BLaER1 treated with 17β-estradiol and CSF1 and Interleukin-3, amounts not matched to agents 10 nM and 100 nM (cell line): Measurements from ENCODE around the gene CNIH1.

ENCODE experiments used
- H3K27ac ChIP-seq, 11 experiments: shearing (Covaris generic); formaldehyde crosslinking; 2 replicates each; pipeline ENCODE4 v1.8.1; 2022
- H3K27me3 ChIP-seq, 11 experiments: shearing (Covaris generic); formaldehyde crosslinking; 2 replicates each; pipeline ENCODE4 v1.8.1; 2022
- H3K36me3 ChIP-seq, 11 experiments: shearing (Covaris generic); formaldehyde crosslinking; 2 replicates each; pipeline ENCODE4 v1.8.1; 2022
- H3K4me1 ChIP-seq, 10 experiments: shearing (Covaris generic); formaldehyde crosslinking; 2 replicates each; pipeline ENCODE4 v1.8.1; 2022
- H3K4me2 ChIP-seq, 11 experiments: shearing (Covaris generic); formaldehyde crosslinking; 2 replicates each; pipeline ENCODE4 v1.8.1; 2022
- H3K4me3 ChIP-seq, 10 experiments: shearing (Covaris generic); formaldehyde crosslinking; 2 replicates each; pipeline ENCODE4 v1.8.1; 2022
- H3K9ac ChIP-seq, 11 experiments: shearing (Covaris generic); formaldehyde crosslinking; 2 replicates each; pipeline ENCODE4 v1.8.1; 2022
- H3K9me3 ChIP-seq, 11 experiments: shearing (Covaris generic); formaldehyde crosslinking; replicated peaks in 1 of 11; 2 replicates each; pipeline ENCODE4 v1.8.1; 2022
- H4K20me1 ChIP-seq, 11 experiments: shearing (Covaris generic); formaldehyde crosslinking; 2 replicates each; pipeline ENCODE4 v1.8.1; 2022
- Cebpa-rat ChIP-seq, 11 experiments: shearing (Covaris generic); IDR thresholded peaks; 2 replicates each; pipeline ENCODE4 v1.8.1; 2022

CNIH1 gene

GRCh38 chr14:54440873-54441868 lies at the start of gene CNIH1:
TSS of gene CNIH1 (minus strand) at chr14:54441374. CDS start at chr14:54441327, 47 bp downstream.
- Histone ChIP-seq H3K36me3 (peaks cover 0 to 36% (median 10%) of the 10 kb centered on the region in 11 experiments; a peak in 12 of 22 replicates), H3K27ac (peak within 1 kb of the TSS; percentile 89 to 99 (median 97)), H4K20me1 (peaks cover 17 to 48% (median 43%) of the 10 kb centered on the region in 11 experiments; a peak in 20 of 22 replicates), H3K9me3 (no peaks in the 10 kb centered on the region), H3K4me1 (peaks cover 19 to 51% (median 34%) of the 10 kb centered on the region in 10 experiments), H3K27me3 (no peaks in the 10 kb centered on the region), H3K9ac (peak within 1 kb of the TSS; percentile 93 to 99 (median 97)), H3K4me2 (peak within 1 kb of the TSS; percentile 81 to 94 (median 85)), H3K4me3 (peak within 1 kb of the TSS; percentile 78 to 95 (median 84))
- no peak for TF ChIP-seq Cebpa-rat (IDR thresholded peaks at IDR 0.05)

GRCh38 chr14:54490445-54491175 lies 49.4 kb upstream of the CNIH1 start:
- TF ChIP-seq Cebpa-rat (IDR thresholded peaks at IDR 0.05): no peak
- peaks cover 0 to 19% (median 10%) of the 10 kb centered on the region in 11 experiments; a peak in 16 of 22 replicates for H3K36me3 ChIP-seq
- peak overlapping the region in 2 of 11 experiments; percentile 90 to 97; a peak in 3 of 22 replicates for H3K27ac ChIP-seq
- H3K4me2 ChIP-seq: peak overlapping the region in 6 of 11 experiments; percentile 81 to 93 (median 86); a peak in 9 of 22 replicates
- no peak overlapping the region for H3K9ac ChIP-seq
- no peak overlapping the region for H3K4me3 ChIP-seq
- peaks cover 21 to 44% (median 29%) of the 10 kb centered on the region in 10 experiments for H3K4me1 ChIP-seq
- H4K20me1 ChIP-seq: peaks cover 0 to 26% (median 12%) of the 10 kb centered on the region in 11 experiments; a peak in 9 of 22 replicates
- peaks cover 0 to 13% (median 0%) of the 10 kb centered on the region in 11 experiments; a peak in 7 of 22 replicates for H3K9me3 ChIP-seq
- H3K27me3 ChIP-seq: no peaks in the 10 kb centered on the region

- peak overlapping the region; percentile 91 to 99 (median 97); a peak in 21 of 22 replicates for H3K9ac ChIP-seq
- H4K20me1 ChIP-seq: peaks cover 0 to 33% (median 20%) of the 10 kb centered on the region in 11 experiments; a peak in 12 of 22 replicates
- H3K27me3 ChIP-seq: no peaks in the 10 kb centered on the region
- H3K4me2 ChIP-seq: peak overlapping the region; percentile 78 to 93 (median 86)
- no peak for TF ChIP-seq Cebpa-rat (IDR thresholded peaks at IDR 0.05)
- peaks cover 0 to 16% (median 0%) of the 10 kb centered on the region in 11 experiments; a peak in 7 of 22 replicates for H3K9me3 ChIP-seq
- H3K36me3 ChIP-seq: peaks cover 0 to 23% (median 12%) of the 10 kb centered on the region in 11 experiments; a peak in 16 of 22 replicates
- peak overlapping the region in 10 of 11 experiments; percentile 66 to 99 (median 94); a peak in 18 of 22 replicates for H3K27ac ChIP-seq
- H3K4me3 ChIP-seq: peak overlapping the region; percentile 80 to 99 (median 92); a peak in 18 of 20 replicates
- peaks cover 21 to 50% (median 30%) of the 10 kb centered on the region in 10 experiments for H3K4me1 ChIP-seq
Measured at GRCh38 chr14:54489731-54490444, 48.7 kb upstream of the CNIH1 start.

DNA sequence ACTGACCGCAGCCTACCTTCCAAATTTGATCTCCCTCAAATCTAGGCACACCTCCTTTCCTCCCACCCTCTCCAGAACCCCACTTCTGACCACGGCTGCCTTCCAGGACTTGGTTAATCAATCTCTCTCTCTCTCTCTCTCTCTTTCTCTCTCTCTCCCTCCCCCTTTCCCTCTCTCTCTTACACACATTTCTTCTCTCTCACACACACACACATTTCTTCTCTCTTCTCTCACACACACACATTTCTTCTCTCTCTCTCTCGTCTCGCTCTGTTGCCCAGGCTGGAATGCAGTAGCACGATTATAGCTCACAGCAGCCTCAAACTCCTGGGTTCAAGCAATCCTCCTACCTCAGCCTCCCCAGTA lies 48.1 kb upstream of the CNIH1 start:
- Histone ChIP-seq H3K9me3 (peaks cover 0 to 16% (median 0%) of the 10 kb centered on the region in 11 experiments; a peak in 7 of 22 replicates), H3K4me2 (peak overlapping the region; percentile 78 to 93 (median 86)), H3K4me3 (peak overlapping the region; percentile 80 to 99 (median 92)), H3K36me3 (peaks cover 0 to 29% (median 12%) of the 10 kb centered on the region in 11 experiments; a peak in 16 of 22 replicates), H3K27ac (peak overlapping the region; percentile 66 to 99 (median 95); a peak in 21 of 22 replicates), H3K9ac (peak overlapping the region; percentile 91 to 99 (median 97)), H3K27me3 (no peaks in the 10 kb centered on the region), H4K20me1 (peaks cover 0 to 39% (median 26%) of the 10 kb centered on the region in 11 experiments; a peak in 12 of 22 replicates), H3K4me1 (peaks cover 24 to 56% (median 35%) of the 10 kb centered on the region in 10 experiments)
- TF ChIP-seq Cebpa-rat (IDR thresholded peaks at IDR 0.05): no peak

GRCh38 chr14:54488646-54489317 lies 47.6 kb upstream of the CNIH1 start, which contains the start of gene GMFB:
TSS of gene GMFB (minus strand) at chr14:54488980. CDS start at chr14:54488927, 53 bp downstream.
- H3K9me3 ChIP-seq: peaks cover 0 to 16% (median 0%) of the 10 kb centered on the region in 11 experiments; a peak in 7 of 22 replicates
- H3K4me2 ChIP-seq: peak within 1 kb of the TSS; percentile 85 to 95 (median 89)
- peak within 1 kb of the TSS; percentile 80 to 99 (median 92) for H3K4me3 ChIP-seq
- H3K4me1 ChIP-seq: peaks cover 25 to 61% (median 39%) of the 10 kb centered on the region in 10 experiments
- TF ChIP-seq Cebpa-rat (IDR thresholded peaks at IDR 0.05): no peak
- H4K20me1 ChIP-seq: peaks cover 0 to 44% (median 31%) of the 10 kb centered on the region in 11 experiments; a peak in 12 of 22 replicates
- peak within 1 kb of the TSS; percentile 90 to 99 (median 96) for H3K27ac ChIP-seq
- peak within 1 kb of the TSS; percentile 91 to 99 (median 97) for H3K9ac ChIP-seq
- H3K36me3 ChIP-seq: peaks cover 0 to 34% (median 14%) of the 10 kb centered on the region in 11 experiments; a peak in 16 of 22 replicates
- no peaks in the 10 kb centered on the region for H3K27me3 ChIP-seq

DNA sequence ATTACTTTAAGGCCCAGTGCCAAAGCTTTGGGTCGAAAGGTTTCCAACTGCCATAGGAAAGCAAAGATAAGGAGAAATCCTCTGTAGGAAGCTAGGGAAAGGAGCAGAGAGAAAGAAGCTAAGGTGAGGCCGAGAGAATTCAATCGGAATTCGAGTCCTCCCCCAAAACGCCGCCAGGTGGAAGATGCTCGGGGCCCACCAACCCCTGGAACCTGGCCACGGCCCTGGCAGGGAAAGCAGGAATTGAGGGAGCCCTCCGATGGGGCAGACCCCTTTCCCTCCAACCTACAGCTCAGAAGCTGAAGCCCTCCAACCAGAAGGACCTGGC lies 47.1 kb upstream of the CNIH1 start:
- peaks cover 0 to 49% (median 36%) of the 10 kb centered on the region in 11 experiments; a peak in 14 of 22 replicates for H4K20me1 ChIP-seq
- no peak for TF ChIP-seq Cebpa-rat (IDR thresholded peaks at IDR 0.05)
- peak overlapping the region; percentile 75 to 95 (median 85) for H3K4me2 ChIP-seq
- peak overlapping the region; percentile 91 to 99 (median 97) for H3K9ac ChIP-seq
- H3K4me1 ChIP-seq: peaks cover 28 to 66% (median 44%) of the 10 kb centered on the region in 10 experiments
- peak overlapping the region; percentile 80 to 99 (median 92) for H3K4me3 ChIP-seq
- peaks cover 0 to 16% (median 0%) of the 10 kb centered on the region in 11 experiments; a peak in 7 of 22 replicates for H3K9me3 ChIP-seq
- H3K27me3 ChIP-seq: no peaks in the 10 kb centered on the region
- H3K36me3 ChIP-seq: peaks cover 3 to 39% (median 15%) of the 10 kb centered on the region in 11 experiments
- peak overlapping the region; percentile 90 to 99 (median 96) for H3K27ac ChIP-seq

DNA sequence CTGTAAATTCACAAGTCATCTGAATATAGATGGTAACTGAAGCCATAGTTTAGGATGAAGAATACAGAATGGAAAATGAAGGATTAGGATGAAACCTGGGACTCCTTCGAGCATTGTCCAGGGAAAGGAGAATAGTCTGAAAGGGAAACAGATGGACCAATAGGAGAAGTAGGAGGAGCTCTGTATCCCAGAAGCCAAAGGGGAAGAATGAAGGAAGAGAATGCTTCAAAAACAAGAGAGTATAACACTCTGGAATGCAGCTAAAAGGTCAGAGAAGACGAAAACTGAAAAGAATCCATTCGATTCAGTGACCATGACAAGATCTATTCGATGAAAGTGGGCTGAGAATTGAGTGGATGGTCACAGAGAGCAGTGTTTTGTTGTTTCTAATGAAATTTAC lies 46.6 kb upstream of the CNIH1 start:
- peak overlapping the region; percentile 90 to 99 (median 96) for H3K27ac ChIP-seq

More for the DNA sequence above, 46.6 kb upstream of the CNIH1 start:
- Histone ChIP-seq H3K4me2 (peak overlapping the region; percentile 75 to 95 (median 85)), H3K9ac (peak overlapping the region; percentile 91 to 99 (median 97)), H3K36me3 (peaks cover 8 to 44% (median 20%) of the 10 kb centered on the region in 11 experiments), H3K4me3 (peak overlapping the region; percentile 80 to 99 (median 92)), H3K4me1 (peaks cover 33 to 71% (median 49%) of the 10 kb centered on the region in 10 experiments), H3K9me3 (peaks cover 0 to 16% (median 0%) of the 10 kb centered on the region in 11 experiments; a peak in 7 of 22 replicates), H4K20me1 (peaks cover 0 to 55% (median 41%) of the 10 kb centered on the region in 11 experiments; a peak in 14 of 22 replicates), H3K27me3 (no peaks in the 10 kb centered on the region)
- no peak for TF ChIP-seq Cebpa-rat (IDR thresholded peaks at IDR 0.05)
